Measurements from ENCODE around the gene ENPP7.

The ENPP7 gene

DNA sequence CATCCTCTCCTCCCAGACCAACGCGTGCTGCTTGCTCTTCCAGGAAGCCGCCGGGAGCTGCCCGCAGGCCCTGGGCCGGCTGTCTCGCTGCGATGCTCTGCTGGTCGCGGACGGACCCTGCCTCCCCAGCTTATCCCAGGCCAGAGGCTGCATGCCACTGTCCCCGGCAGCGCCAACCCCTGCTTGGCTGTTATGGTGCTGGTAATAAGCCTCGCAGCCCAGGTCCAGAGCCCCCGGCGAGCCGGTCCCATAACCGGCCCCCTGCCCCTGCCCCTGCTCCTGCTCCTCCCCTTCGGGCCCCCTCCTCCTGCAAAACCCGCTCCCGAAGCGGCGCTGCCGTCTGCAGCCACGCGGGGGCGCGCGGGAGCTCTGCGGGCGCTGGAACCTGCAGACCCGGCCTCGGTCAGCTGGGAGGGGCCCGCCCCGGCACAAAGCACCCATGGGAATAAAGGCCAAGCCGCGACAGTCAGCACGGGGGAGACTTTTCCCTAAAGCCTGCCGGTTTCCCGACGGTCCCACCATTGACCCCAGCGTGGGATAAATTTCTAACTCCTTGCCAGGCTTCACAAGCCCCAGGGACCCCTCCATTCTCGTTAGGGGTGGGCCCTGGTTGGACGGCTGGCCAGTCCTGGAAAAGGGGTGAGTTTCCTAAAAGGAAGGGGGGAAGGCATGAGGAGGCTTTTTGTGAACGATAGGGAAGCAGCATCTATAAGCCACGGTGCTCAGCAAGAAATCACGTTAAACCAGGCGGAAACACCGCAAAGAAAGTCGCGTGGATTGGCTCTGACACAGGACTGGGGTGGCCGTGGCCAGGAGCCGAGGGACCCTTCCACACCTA, 11.2 kb downstream of the ENPP7 start:
- TF ChIP-seq EZH2 (IDR thresholded peaks at IDR 0.05; ENCODE audit: borderline replicate concordance, low read depth, low read length, severe bottlenecking): no peak
- TF ChIP-seq CTCF (IDR thresholded peaks at IDR 0.05; ENCODE audit: borderline replicate concordance, extremely low read depth, low read length, poor library complexity, severe bottlenecking): peak; percentile 96
- peak overlapping the region; percentile 18; the same call in 1 of the 2 replicates for H3K9ac ChIP-seq (ENCODE audit: low read depth, low read length)
- H3K27me3 ChIP-seq (ENCODE audit: insufficient read depth, low read length, poor library complexity): peaks cover 25% of the 10 kb centered on the region
- peak overlapping the region; percentile 54 for H3K4me2 ChIP-seq (ENCODE audit: insufficient read depth, low read length)
- H3K4me3 ChIP-seq (ENCODE audit: low read depth in 1 of 2, low read length in 2 of 2): peak overlapping the region in 1 of 2 experiments; percentile 28; a peak in 2 of 4 replicates
- no peak overlapping the region for H3K27ac ChIP-seq (ENCODE audit: low read length)
- ATAC-seq (ENCODE audit: insufficient read depth, low read depth): peak; percentile 76
- peak; percentile 83 for DNase-seq
- H4K20me1 ChIP-seq (ENCODE audit: insufficient read depth, low read length): no peaks in the 10 kb centered on the region
- H3K79me2 ChIP-seq (ENCODE audit: insufficient read depth, low read length): no peaks in the 10 kb centered on the region
- no peaks in the 10 kb centered on the region for H3K36me3 ChIP-seq (ENCODE audit: insufficient read depth, low read length)
- no peaks in the 10 kb centered on the region for H3K9me3 ChIP-seq (ENCODE audit: insufficient read depth, low read length, severe bottlenecking)
- H2AFZ ChIP-seq (ENCODE audit: low read depth, low read length): 0 out of 2 replicates have a peak overlapping the region, but pooled peaks have one; percentile 2
- H3K4me1 ChIP-seq (ENCODE audit: insufficient read depth, low read length): peaks cover 26% of the 10 kb centered on the region

- no peak overlapping the region for H2AFZ ChIP-seq (ENCODE audit: low read depth, low read length)
- ATAC-seq (ENCODE audit: insufficient read depth, low read depth) (no peak), DNase-seq (no peak)
- H3K27ac ChIP-seq (ENCODE audit: low read length): no peak overlapping the region
- peaks cover 26% of the 10 kb centered on the region for H3K4me1 ChIP-seq (ENCODE audit: insufficient read depth, low read length)
- TF ChIP-seq EZH2 (IDR thresholded peaks at IDR 0.05; ENCODE audit: borderline replicate concordance, low read depth, low read length, severe bottlenecking): no peak
- no peak for TF ChIP-seq CTCF (IDR thresholded peaks at IDR 0.05; ENCODE audit: borderline replicate concordance, extremely low read depth, low read length, poor library complexity, severe bottlenecking)
- no peaks in the 10 kb centered on the region for H3K36me3 ChIP-seq (ENCODE audit: insufficient read depth, low read length)
- peak overlapping the region; percentile 54 for H3K4me2 ChIP-seq (ENCODE audit: insufficient read depth, low read length)
- peaks cover 25% of the 10 kb centered on the region for H3K27me3 ChIP-seq (ENCODE audit: insufficient read depth, low read length, poor library complexity)
- no peaks in the 10 kb centered on the region for H3K9me3 ChIP-seq (ENCODE audit: insufficient read depth, low read length, severe bottlenecking)
- H3K4me3 ChIP-seq (ENCODE audit: low read depth in 1 of 2, low read length in 2 of 2): no peak overlapping the region
- H3K9ac ChIP-seq (ENCODE audit: low read depth, low read length): no peak overlapping the region; the same call in 1 of the 2 replicates
- H4K20me1 ChIP-seq (ENCODE audit: insufficient read depth, low read length): no peaks in the 10 kb centered on the region
- no peaks in the 10 kb centered on the region for H3K79me2 ChIP-seq (ENCODE audit: insufficient read depth, low read length)
These were observed 11.8 kb downstream of the ENPP7 start for GRCh38 chr17:79742589-79742918.

- H3K9ac ChIP-seq (ENCODE audit: low read depth, low read length): no peak overlapping the region
- no peaks in the 10 kb centered on the region for H3K9me3 ChIP-seq (ENCODE audit: insufficient read depth, low read length, severe bottlenecking)
- peaks cover 25% of the 10 kb centered on the region for H3K27me3 ChIP-seq (ENCODE audit: insufficient read depth, low read length, poor library complexity)
- no peak overlapping the region for H2AFZ ChIP-seq (ENCODE audit: low read depth, low read length)
- no peak overlapping the region for H3K4me3 ChIP-seq (ENCODE audit: low read depth in 1 of 2, low read length in 2 of 2)
- no peak overlapping the region for H3K4me2 ChIP-seq (ENCODE audit: insufficient read depth, low read length)
- H4K20me1 ChIP-seq (ENCODE audit: insufficient read depth, low read length): no peaks in the 10 kb centered on the region
- no peak overlapping the region for H3K27ac ChIP-seq (ENCODE audit: low read length)
- peaks cover 26% of the 10 kb centered on the region for H3K4me1 ChIP-seq (ENCODE audit: insufficient read depth, low read length)
- ATAC-seq (ENCODE audit: insufficient read depth, low read depth) (no peak), DNase-seq (no peak)
- H3K79me2 ChIP-seq (ENCODE audit: insufficient read depth, low read length): no peaks in the 10 kb centered on the region
- no peaks in the 10 kb centered on the region for H3K36me3 ChIP-seq (ENCODE audit: insufficient read depth, low read length)
- TF ChIP-seq CTCF (IDR thresholded peaks at IDR 0.05; ENCODE audit: borderline replicate concordance, extremely low read depth, low read length, poor library complexity, severe bottlenecking): no peak
- TF ChIP-seq EZH2 (IDR thresholded peaks at IDR 0.05; ENCODE audit: borderline replicate concordance, low read depth, low read length, severe bottlenecking): no peak
These were observed 12.3 kb downstream of the ENPP7 start for GRCh38 chr17:79742951-79743476.
